A549 (cell line): Measurements from ENCODE around the gene TCF23. TPM values are rescaled to one million over a fixed set of nuclear protein-coding genes. Genes with fewer than 3 reads are reported as not detected.
A peak's percentile ranks its signal among the peaks of the same experiment; 100 is the strongest.
"Not testable (repeated sequence)": the region's sequence is repeated elsewhere in the genome, so short reads cannot be mapped to it uniquely, and the experiment has no call there.

Source experiments
- ATAC-seq, 2 experiments: fragments of 200-7000 bp in 1 of 2; fragments of >200 bp in 1 of 2; cut with Nextera tagmentation in 1 of 2; cut with Tn5 transposase in 1 of 2; 3 replicates each; pipeline versions ENCODE4 v1.8.0 to v1.9.1; 2018 to 2020; ENCODE audit warnings: mild to moderate bottlenecking in 1 of 2, moderate library complexity in 1 of 2
- CTCF ChIA-PET: fragments of 300-600 bp; sonication (Branson Sonifier 250); formaldehyde crosslinking; extraction: SDS; loops from one replicate; lab custom pipeline; 2021; ENCODE audit warnings: antibody characterized with exemption, inconsistent platforms; lab: Yijun Ruan, JAX
- POLR2A ChIA-PET: fragments of 350-600 bp; formaldehyde crosslinking; extraction: SDS; loops from one replicate; lab custom pipeline; 2021; ENCODE audit warnings: antibody characterized with exemption, inconsistent platforms; lab: Yijun Ruan, JAX
- DNase-seq, 2 experiments: peaks; one replicate each; pipeline versions ENCODE4 v3.0.0 to v3.0.0-alpha.2; 2011 to 2016; ENCODE audit warnings: low read depth in 1 of 2, low spot score in 1 of 2
- FAIRE-seq: peaks from 2 replicates; lab custom pipeline; 2011; peaks lifted over from hg19 to GRCh38; lab: Jason Lieb, UNC
- H3K27ac ChIP-seq, 2 experiments: fragments of >200 bp; sonication (Bioruptor Twin); formaldehyde crosslinking; 3 replicates each; pipeline ENCODE4 v1.5.1; 2016 to 2017
- H3K4me1 ChIP-seq: fragments of >200 bp; sonication (Bioruptor Twin); formaldehyde crosslinking; 3 replicates; pipeline ENCODE4 v1.6.1; 2016
- H3K4me2 ChIP-seq: fragments of >200 bp; sonication (Bioruptor Twin); formaldehyde crosslinking; 3 replicates; pipeline ENCODE4 v1.6.1; 2016
- H3K4me3 ChIP-seq: fragments of >200 bp; sonication (Bioruptor Twin); formaldehyde crosslinking; 3 replicates; pipeline ENCODE4 v1.5.1; 2016
- H3K9me3 ChIP-seq: fragments of >200 bp; sonication (Bioruptor Twin); formaldehyde crosslinking; 3 replicates; pipeline ENCODE4 v1.6.1; 2016
- ATOH8 ChIP-seq: fragments of 250-450 bp; sonication (Bioruptor Pico); IDR thresholded peaks from 2 replicates; pipeline ENCODE4 v1.5.0; 2020; ENCODE audit warnings: low read depth, mild to moderate bottlenecking, moderate library complexity
- CTCF ChIP-seq: fragments of >200 bp; sonication (Bioruptor Twin); formaldehyde crosslinking; IDR thresholded peaks from 3 replicates; pipeline ENCODE4 v1.5.1; 2016
- E2F6 ChIP-seq: IDR thresholded peaks from 2 replicates; pipeline ENCODE4 v1.6.1; 2012; ENCODE audit warnings: low read depth, borderline replicate concordance
- HMGXB4 ChIP-seq: fragments of 250-450 bp; sonication (Bioruptor Pico); IDR thresholded peaks from 2 replicates; pipeline ENCODE4 v1.5.0; 2021; ENCODE audit warnings: mild to moderate bottlenecking, moderate library complexity, borderline replicate concordance
- JUN ChIP-seq, 2 experiments: fragments of >200 bp; sonication (Bioruptor Twin); formaldehyde crosslinking; IDR thresholded peaks; 2 replicates in 1 of 2; 3 replicates in 1 of 2; pipeline ENCODE4 v1.6.1; 2016 to 2017
- MAFK ChIP-seq: fragments of 450-650 bp; IDR thresholded peaks from 2 replicates; pipeline ENCODE4 v1.6.1; 2014; ENCODE audit not compliant: partially characterized antibody
- NFE2L2 ChIP-seq: fragments of 150-350 bp; conservative IDR thresholded peaks from 2 replicates; pipeline ENCODE4 v1.6.1; 2014; ENCODE audit warnings: low read length
- PBX3 ChIP-seq: IDR thresholded peaks from 2 replicates; pipeline ENCODE4 v1.6.1; 2012
- RAD21 ChIP-seq, 2 experiments: fragments of >200 bp in 1 of 2; sonication (Bioruptor Twin) in 1 of 2; formaldehyde crosslinking in 1 of 2; IDR thresholded peaks in 1 of 2; conservative IDR thresholded peaks in 1 of 2; 2 replicates in 1 of 2; 3 replicates in 1 of 2; pipeline ENCODE4 v1.6.1; 2012 to 2018; ENCODE audit warnings: inconsistent platforms in 1 of 2
- RFX5 ChIP-seq: fragments of 450-650 bp; IDR thresholded peaks from 2 replicates; pipeline ENCODE4 v1.7.1; 2014; ENCODE audit warnings: antibody characterized with exemption, mild to moderate bottlenecking, moderate library complexity
- SMC3 ChIP-seq: fragments of >200 bp; sonication (Bioruptor Twin); formaldehyde crosslinking; IDR thresholded peaks from 3 replicates; pipeline ENCODE4 v1.6.1; 2018; ENCODE audit warnings: inconsistent platforms
- TP53 ChIP-seq: fragments of 250-450 bp; sonication (Bioruptor Pico); IDR thresholded peaks from 2 replicates; pipeline ENCODE4 v1.5.0; 2021; ENCODE audit warnings: mild to moderate bottlenecking, moderate library complexity
- ZFP36 ChIP-seq: fragments of 450-650 bp; IDR thresholded peaks from 2 replicates; pipeline ENCODE4 v1.6.1; 2014; ENCODE audit warnings: borderline replicate concordance; ENCODE audit not compliant: partially characterized antibody
- WGBS: methylation state at CpG from one replicate; pipeline ENCODE4 v1.1.6; 2017; ENCODE audit errors: missing lambda C conversion rate; 5-methylcytosine and 5-hydroxymethylcytosine counted together
- polyA plus RNA-seq, 4 experiments: library from polyadenylated mRNA; depleted of rRNA in 3 of 4; stranded (reverse); fragments of >200 nt; fragmentation: RNase III in 1 of 4; extraction: RNeasy Plus Mini Kit Qiagen cat#74134 plus additional on column Dnase treatment in 1 of 4; gene quantifications; 2 replicates in 3 of 4; 3 replicates in 1 of 4; pipeline ENCODE4 v1.2.3, GENCODE V29; 2011 to 2017

Gene TCF23
- polyA plus RNA-seq, 2 of the 4 experiments (the other 2 are of a cell fraction) = not detected

GRCh38 chr2:27191070-27191829 is 42.4 kb downstream of the TCF23 start:
- Histone ChIP-seq H3K4me3 (no peak overlapping the region), H3K4me2 (no peak overlapping the region), H3K4me1 (0 out of 3 replicates have a peak, but pooled peaks cover 3% of the 10 kb centered on the region), H3K9me3 (no peaks in the 10 kb centered on the region), H3K27ac (no peak overlapping the region)
- WGBS = 38% methylated on average over 8 of the region's 8 CpGs
- POLR2A ChIA-PET = interaction anchor here (0.6 to 1.0 kb wide), 4 partner anchors 46 to 112 kb away, joined by 3 to 5 read pairs (median 3); no protein-coding TSS in a partner anchor
- DNase-seq (peak; percentile 60 to 74), ATAC-seq (peak; percentile 96), FAIRE-seq (peak; percentile 54)
- no peak for TF ChIP-seq JUN (IDR thresholded peaks at IDR 0.05)
- TF ChIP-seq ATOH8 (CRISPR knock-in tag) = no peak
- peak; percentile 80 for TF ChIP-seq SMC3
- TF ChIP-seq CTCF = peak; percentile 79
- TF ChIP-seq HMGXB4 (CRISPR knock-in tag) = 0 out of 2 replicates have a peak, but pooled peaks have one; percentile 36
- peak; percentile 79 to 83 for TF ChIP-seq RAD21 (conservative IDR thresholded peaks at IDR 0.05 in 1 of 2, IDR thresholded peaks at IDR 0.05 in 1 of 2)
- CTCF ChIA-PET = interaction anchor here (0.7 to 5.4 kb wide), 38 partner anchors 9 to 229 kb away, joined by 3 to 81 read pairs (median 5); partner anchors contain the start of genes CAD, CGREF1, KHK and TRIM54

GRCh38 chr2:27194538-27195354 is 45.9 kb downstream of the TCF23 start:
- ATAC-seq = peak in 1 of 2 experiments; percentile 38; a peak in 3 of 6 replicates
- Histone ChIP-seq H3K27ac (no peak overlapping the region), H3K4me2 (peak overlapping the region; percentile 19), H3K9me3 (no peaks in the 10 kb centered on the region)
- TF ChIP-seq MAFK (no peak), E2F6 (no peak), RFX5 (no peak), ZFP36 (no peak), PBX3 (no peak), TP53 (CRISPR knock-in tag) (no peak), NFE2L2 (no peak)
- TF ChIP-seq, all 56 proteins: peak for 0
- Histone ChIP-seq H3K4me1 (0 out of 3 replicates have a peak, but pooled peaks cover 3% of the 10 kb centered on the region), H3K4me3 (no peak overlapping the region)
- ChIA-PET POLR2A (interaction anchor here (0.6 kb wide), 1 partner anchor 99 kb away, joined by 4 read pairs; no protein-coding TSS in a partner anchor), CTCF (interaction anchor here (0.7 to 5.4 kb wide), 7 partner anchors 11 to 109 kb away, joined by 3 to 81 read pairs (median 3); no protein-coding TSS in a partner anchor)
- no peak for FAIRE-seq
- WGBS = 50% methylated on average over 17 of the region's 17 CpGs
- peak in 1 of 2 experiments; percentile 26 for DNase-seq

GRCh38 chr2:27195799-27196198 is 47.0 kb downstream of the TCF23 start:
- DNase-seq, POLR2A ChIA-PET, ATAC-seq, H3K27ac ChIP-seq, FAIRE-seq, H3K4me2 ChIP-seq, H3K4me1 ChIP-seq, H3K4me3 ChIP-seq, H3K9me3 ChIP-seq: not testable (repeated sequence)
- CTCF ChIA-PET = interaction anchor here (5.4 kb wide), 1 partner anchor 96 kb away, joined by 81 read pairs; no protein-coding TSS in a partner anchor
- WGBS = 84% methylated on average over 3 of the region's 3 CpGs

GRCh38 chr2:27198068-27198467 is 49.3 kb downstream of the TCF23 start:
- H3K9me3 ChIP-seq, FAIRE-seq, POLR2A ChIA-PET, ATAC-seq, H3K27ac ChIP-seq, DNase-seq, H3K4me1 ChIP-seq, H3K4me2 ChIP-seq, H3K4me3 ChIP-seq: not testable (repeated sequence)
- 83% methylated on average over 3 of the region's 3 CpGs for WGBS
- CTCF ChIA-PET = interaction anchor here (0.6 to 1.9 kb wide), 3 partner anchors 14 to 182 kb away, joined by 3 to 8 read pairs (median 3); no protein-coding TSS in a partner anchor
